GM12878 (cell line): ENCODE results near the gene C1orf35. TPM values are rescaled to one million over a fixed set of nuclear protein-coding genes. Genes with fewer than 3 reads are reported as not detected.

ENCODE experiments used
- ATF3 ChIP-seq: IDR thresholded peaks from 2 replicates; pipeline ENCODE4 v1.6.1; 2011; ENCODE audit warnings: low read depth, mild to moderate bottlenecking, low read length, moderate library complexity, borderline replicate concordance; ENCODE audit errors: extremely low read depth
- CEBPB ChIP-seq, 2 experiments: fragments of 150-350 bp in 1 of 2; IDR thresholded peaks; 2 replicates each; pipeline ENCODE4 v1.6.1; 2012 to 2014; ENCODE audit warnings: low read depth in 2 of 2, low read length in 2 of 2, borderline replicate concordance in 1 of 2, inconsistent platforms in 1 of 2
- CUX1 ChIP-seq: IDR thresholded peaks from 2 replicates; pipeline ENCODE4 v1.6.1; 2012; ENCODE audit warnings: improper control_type of control experiment, low read depth, low read length; ENCODE audit not compliant: insufficient replicate concordance
- HDAC2 ChIP-seq: fragments of 200-600 bp; sonication (generic); IDR thresholded peaks from 2 replicates; pipeline ENCODE4 v1.6.1; 2017
- IRF5 ChIP-seq: fragments of 450-650 bp; IDR thresholded peaks from 2 replicates; pipeline ENCODE4 v1.6.1; 2017; ENCODE audit warnings: borderline replicate concordance
- MAX ChIP-seq: IDR thresholded peaks from 2 replicates; pipeline ENCODE4 v1.6.1; 2012; ENCODE audit warnings: low read depth, low read length, improper control_type of control experiment
- MXI1 ChIP-seq: fragments of 150-350 bp; IDR thresholded peaks from 2 replicates; pipeline ENCODE4 v1.6.1; 2011; ENCODE audit warnings: low read depth, mild to moderate bottlenecking, inconsistent platforms, low read length, improper control_type of control experiment
- PML ChIP-seq: IDR thresholded peaks from 2 replicates; pipeline ENCODE4 v1.6.1; 2012; ENCODE audit warnings: low read length, inconsistent platforms
- POLR2A ChIP-seq: IDR thresholded peaks from 2 replicates; pipeline ENCODE4 v1.6.1; 2011; ENCODE audit warnings: low read depth, mild to moderate bottlenecking, low read length
- PRDM15 ChIP-seq: fragments of 450-650 bp; formaldehyde crosslinking; IDR thresholded peaks from 2 replicates; pipeline ENCODE4 v1.4.0; 2020; ENCODE audit warnings: mild to moderate bottlenecking, moderate library complexity
- SMAD5 ChIP-seq: IDR thresholded peaks from 2 replicates; pipeline ENCODE4 v1.6.1; 2016; ENCODE audit warnings: antibody characterized with exemption, low read depth
- SRF ChIP-seq, 2 experiments: IDR thresholded peaks; 2 replicates each; pipeline ENCODE4 v1.6.1; 2011; ENCODE audit warnings: low read depth in 2 of 2, low read length in 2 of 2, mild to moderate bottlenecking in 1 of 2, moderate library complexity in 1 of 2
- ZBTB4 ChIP-seq: fragments of 450-650 bp; formaldehyde crosslinking; IDR thresholded peaks from 2 replicates; pipeline ENCODE4 v1.4.0; 2022; ENCODE audit warnings: mild to moderate bottlenecking, moderate library complexity
- polyA plus RNA-seq, 11 experiments: library from polyadenylated mRNA; depleted of rRNA in 4 of 11; unstranded in 6 of 11; stranded (reverse) in 5 of 11; fragments of >200 nt; fragmentation: Nextera tagmentation in 4 of 11; fragmentation: Illumina TruSeq in 1 of 11; extraction: Ambion mirVana in 4 of 11; extraction: Trizol in 1 of 11; gene quantifications; 1 replicate in 1 of 11; 2 replicates in 10 of 11; pipeline versions ENCODE4 v1.2.1 to v1.2.3, GENCODE V29; 2011 to 2016; ENCODE audit warnings: inconsistent platforms in 2 of 11, missing spikeins in 2 of 11, low read depth in 1 of 11
- total RNA-seq, 4 experiments: library from RNA; depleted of rRNA in 3 of 4; stranded (reverse); fragments of >200 nt in 3 of 4; fragmentation: Illumina TruSeq in 1 of 4; extraction: Trizol in 1 of 4; gene quantifications; 2 replicates each; pipeline versions ENCODE4 v1.2.1 to v1.2.3, GENCODE V29; 2013 to 2021

The C1orf35 gene
- total and polyA plus RNA-seq, 10 of the 15 experiments (the other 5 are each of a cell fraction or from before 2014, with no cell fraction given), result 2.5 to 27.0 (median 10.6) TPM

- TF ChIP-seq CUX1 (no peak), PRDM15 (CRISPR knock-in tag) (no peak), MAX (peak; percentile 51; the same call in 1 of the 2 replicates), HDAC2 (no peak), CEBPB (IDR thresholded peaks at IDR 0.05; ENCODE audit: borderline replicate concordance in 1 of 2, low read depth in 2 of 2, low read length in 2 of 2) (no peak), SRF (IDR thresholded peaks at IDR 0.05; ENCODE audit: low read depth in 2 of 2, low read length in 2 of 2) (peak; percentile 58 to 89), SMAD5 (no peak; the same call in 1 of the 2 replicates), MXI1 (peak; percentile 83), ATF3 (peak; percentile 89), POLR2A (peak; percentile 80), ZBTB4 (CRISPR knock-in tag) (no peak), IRF5 (no peak), PML (no peak)
Observed at GRCh38 chr1:228102791-228103620, at the start of gene C1orf35 (continued).
